DMS 273 (cell line): Measurements from ENCODE around the gene NDUFA11.

ENCODE experiments used
- DNase-seq: peaks from one replicate; lab custom pipeline; 2025; ENCODE audit not compliant: unreplicated experiment; lab: John Stamatoyannopoulos, UW

The NDUFA11 gene

GRCh38 chr19:5910638-5910907, 7.0 kb upstream of the NDUFA11 start:
- no peak for DNase-seq

DNA sequence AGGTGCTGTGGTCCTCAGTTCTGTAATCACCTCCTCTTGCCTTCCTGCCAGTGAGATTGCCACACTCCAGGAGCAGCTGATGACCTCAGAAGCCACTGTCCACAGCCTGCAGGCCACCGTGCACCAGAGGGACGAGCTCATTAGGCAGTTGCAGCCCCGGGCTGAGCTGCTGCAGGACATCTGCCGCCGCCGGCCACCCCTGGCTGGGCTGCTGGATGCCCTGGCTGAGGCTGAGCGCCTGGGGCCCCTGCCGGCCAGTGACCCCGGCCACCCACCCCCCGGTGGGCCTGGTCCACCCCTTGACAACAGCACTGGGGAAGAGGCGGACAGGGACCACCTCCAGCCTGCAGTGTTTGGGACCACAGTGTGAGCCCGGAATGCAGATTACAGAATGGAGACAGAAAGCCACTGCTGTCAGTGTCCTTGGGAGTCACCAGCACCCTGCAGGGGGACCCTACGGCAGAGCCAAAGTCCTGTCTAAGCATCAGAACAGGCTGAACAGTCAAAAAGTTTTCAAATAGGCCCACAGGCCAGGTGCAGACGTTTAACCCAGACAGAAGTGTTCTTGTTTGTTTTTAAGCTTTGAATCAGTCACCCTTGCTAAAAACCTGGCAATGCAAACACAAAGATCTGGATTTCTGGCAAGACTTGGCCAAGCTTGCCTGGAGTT, 5.3 kb upstream of the NDUFA11 start:
- no peak for DNase-seq

GRCh38 chr19:5907241-5907640, 3.7 kb upstream of the NDUFA11 start:
- DNase-seq, result no peak

GRCh38 chr19:5905114-5905778, 1.7 kb upstream of the NDUFA11 start:
- DNase-seq, result no peak

GRCh38 chr19:5904352-5905113, 943 bp upstream of the NDUFA11 start, which contains the start of gene VMAC:
Gene VMAC (plus strand): TSS chr19:5904872. CDS start chr19:5904891, 19 bp downstream.
- DNase-seq, result peak; percentile 100

DNA sequence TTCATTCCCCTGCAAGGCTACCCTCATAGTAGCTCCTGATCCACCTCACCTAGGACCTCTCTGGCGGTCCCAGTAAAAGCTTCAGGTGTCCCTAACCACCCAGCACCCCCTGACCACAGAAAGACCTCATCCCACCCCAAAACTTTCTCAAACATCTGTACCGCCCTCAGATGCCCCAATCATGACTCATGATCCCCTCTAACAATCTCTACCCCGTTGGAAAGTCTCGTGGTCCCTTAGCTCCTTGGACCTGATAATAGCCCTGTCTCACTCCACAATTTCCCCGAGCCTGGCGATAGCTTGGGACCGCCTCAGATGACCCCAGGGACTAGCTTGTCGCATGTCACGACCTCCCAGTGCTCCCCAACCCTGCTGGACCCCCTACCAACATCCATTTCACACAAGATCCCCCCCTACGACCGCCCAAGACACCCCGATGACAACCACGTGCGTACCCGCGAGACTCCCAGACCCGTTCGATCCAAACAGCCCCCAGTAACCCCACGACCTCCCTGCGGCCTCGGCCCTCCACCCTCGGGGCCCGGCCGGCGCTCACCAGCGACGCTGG, 450 bp downstream of the NDUFA11 start:
- DNase-seq, result peak; percentile 59

GRCh38 chr19:5900976-5901375, 2.6 kb downstream of the NDUFA11 start:
- no peak for DNase-seq

DNA sequence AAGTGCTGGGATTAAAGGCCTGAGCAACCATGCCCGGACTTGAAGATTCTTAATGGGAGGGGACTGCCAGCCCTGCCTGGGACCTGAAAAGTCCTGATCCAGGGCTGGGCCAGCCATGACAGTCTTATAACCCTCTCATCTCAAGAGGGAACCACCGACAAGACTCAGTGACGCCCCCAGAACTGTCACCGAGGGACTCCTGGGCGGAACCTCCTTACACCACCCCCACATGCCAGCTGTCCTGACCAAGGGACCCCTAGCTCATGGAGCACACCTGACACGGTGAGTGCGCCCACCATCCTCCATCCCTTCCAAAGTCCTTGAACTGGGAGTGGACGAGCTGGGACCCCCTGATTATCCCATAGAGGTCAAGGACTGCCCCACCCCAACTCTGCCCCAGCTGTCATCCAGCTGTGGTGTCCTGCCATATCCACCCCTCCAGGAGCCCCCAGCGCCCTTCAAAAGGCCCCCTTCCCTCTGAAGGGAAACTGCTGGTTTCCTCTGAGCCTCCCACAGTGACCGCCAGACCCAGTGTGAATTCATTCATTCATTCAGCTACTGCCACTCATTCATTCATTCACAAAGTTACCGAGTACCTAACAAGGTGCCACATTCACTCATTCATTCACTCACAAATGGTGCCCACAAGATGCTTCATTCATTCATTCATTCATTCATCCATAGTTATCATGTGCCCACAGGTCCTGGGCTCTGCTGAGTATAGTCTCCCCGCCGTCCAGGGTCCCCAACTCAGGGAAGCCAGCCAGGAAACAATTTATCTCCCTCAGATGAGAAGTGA, 3.7 kb downstream of the NDUFA11 start:
- no peak for DNase-seq

DNA sequence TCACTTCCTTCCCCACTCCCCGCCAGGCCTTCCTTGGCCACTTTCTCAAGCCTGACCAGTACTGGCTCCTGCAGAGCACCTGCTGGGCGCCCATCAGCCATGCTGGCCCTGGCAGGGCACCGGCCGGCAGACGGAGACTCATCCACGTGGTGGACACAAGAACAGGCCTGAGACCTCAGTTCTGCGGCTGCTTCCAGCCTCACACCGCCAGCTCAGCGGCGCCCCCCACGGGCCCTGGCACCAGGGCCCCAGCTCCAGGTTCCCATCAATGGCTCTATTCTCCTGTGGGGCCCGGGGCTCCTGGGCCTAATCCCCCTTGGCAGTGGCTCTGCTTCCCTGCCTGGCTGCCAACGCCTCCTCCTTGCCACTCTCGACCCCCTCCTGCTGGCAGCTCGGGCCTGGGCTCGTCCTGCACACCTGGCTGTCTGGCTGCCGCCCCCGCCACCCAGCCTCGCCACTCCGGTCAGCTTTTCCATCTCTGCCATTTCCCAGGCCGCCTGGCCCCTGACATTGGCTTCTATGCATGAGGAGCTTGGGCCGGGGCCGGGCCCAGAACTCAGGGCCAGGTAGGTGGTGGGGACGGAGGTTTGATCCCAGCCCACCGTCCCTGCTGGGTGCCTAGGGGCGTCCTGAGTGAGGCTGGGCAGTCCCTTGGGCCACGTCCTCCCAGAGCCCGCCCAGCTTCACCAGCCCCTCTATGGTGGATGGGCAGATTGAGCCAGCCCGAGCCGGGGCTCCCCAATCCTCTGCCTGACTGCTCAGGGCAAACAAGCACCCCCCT, 6.2 kb downstream of the NDUFA11 start:
- DNase-seq, result peak; percentile 46

DNA sequence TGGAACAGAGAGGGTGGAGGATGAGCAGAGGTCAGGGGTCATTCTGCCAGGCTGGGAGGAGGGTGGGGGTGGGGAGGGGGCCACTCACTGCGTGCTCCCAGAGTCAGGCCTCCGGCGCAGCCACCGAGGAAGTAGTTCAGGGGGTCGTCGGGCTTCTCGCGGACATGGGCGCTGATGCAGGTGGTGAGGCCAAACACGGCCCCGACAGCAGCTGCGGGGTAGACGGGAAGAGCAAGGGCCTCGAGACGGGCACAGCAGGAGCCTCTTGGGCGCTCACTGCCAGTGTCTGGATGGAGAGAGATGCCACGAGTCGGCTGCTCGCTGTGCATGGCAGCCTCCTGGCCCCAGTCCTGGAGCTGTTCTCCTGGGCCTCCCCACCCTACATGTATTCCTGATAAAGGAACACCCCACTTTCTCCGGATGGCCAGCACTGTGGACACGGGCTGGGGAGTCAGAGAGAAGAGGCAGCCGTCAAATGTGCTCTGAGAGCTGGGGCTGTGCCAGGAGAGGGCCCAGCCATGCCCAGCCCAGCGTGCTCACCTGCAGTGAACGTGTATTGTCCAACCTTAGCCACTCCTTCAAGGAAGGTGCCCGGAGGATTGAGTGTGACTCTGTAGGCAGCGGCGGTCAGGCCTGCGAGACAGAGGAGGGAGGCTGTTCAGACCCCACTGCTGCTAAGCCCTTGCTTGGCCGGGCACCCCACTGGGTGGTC, 7.1 kb downstream of the NDUFA11 start:
- DNase-seq, result no peak

DNA sequence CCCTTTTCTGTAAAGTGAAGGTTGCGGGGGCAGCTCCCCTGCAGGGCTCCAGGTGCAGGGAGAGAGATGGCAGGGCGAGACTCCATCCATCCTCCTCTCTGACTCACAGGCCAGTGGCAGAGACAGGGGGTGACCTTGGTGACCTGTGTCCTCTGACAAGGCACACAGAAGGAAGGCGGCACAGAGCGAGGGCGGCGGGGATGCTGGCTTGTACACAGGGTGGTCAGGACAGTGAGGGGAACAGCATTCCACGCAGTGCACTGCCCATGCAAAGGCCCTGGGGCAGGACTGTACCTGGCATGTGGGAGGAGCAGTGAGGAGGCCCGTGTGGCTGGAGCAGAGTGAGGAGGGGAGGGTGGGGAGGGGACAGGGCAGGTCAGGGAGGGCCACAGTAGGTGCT, 7.7 kb downstream of the NDUFA11 start:
- DNase-seq, result no peak

GRCh38 chr19:5895409-5895808, 8.2 kb downstream of the NDUFA11 start:
- no peak for DNase-seq

DNA sequence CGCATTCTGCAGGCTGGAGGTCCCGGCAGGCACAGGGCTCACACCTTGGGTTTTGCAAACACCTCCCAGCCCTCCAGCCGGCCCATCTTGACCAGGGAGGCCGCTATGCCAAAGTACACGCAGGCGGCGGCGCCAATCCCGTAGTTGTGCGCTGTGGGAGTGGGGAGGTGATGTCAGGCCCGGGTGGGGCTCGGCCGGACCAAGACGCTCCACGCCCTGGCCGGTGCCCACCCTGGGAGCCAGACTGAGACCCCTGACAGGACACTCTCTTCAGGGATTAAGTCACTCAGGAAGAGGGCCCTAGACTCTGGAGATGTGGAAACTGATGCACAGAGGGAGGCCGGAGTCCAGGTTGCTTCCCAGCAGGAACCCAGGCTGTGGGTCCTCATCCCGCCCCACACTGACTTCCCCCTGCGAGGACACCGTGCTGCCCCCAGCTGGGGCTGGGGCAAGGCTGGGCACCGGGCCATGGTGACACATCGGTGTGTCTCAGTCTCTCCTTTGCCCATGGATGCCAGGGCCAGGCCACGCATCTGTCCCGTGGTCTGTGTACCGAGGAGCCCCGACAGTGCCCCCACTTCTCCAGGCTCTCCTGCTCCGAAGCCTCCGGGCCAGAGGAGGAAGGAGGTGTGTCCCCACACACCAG, 8.8 kb downstream of the NDUFA11 start:
- DNase-seq, result peak; percentile 42

GRCh38 chr19:5893907-5894703, 9.5 kb downstream of the NDUFA11 start:
- DNase-seq, result peak; percentile 80

DNA sequence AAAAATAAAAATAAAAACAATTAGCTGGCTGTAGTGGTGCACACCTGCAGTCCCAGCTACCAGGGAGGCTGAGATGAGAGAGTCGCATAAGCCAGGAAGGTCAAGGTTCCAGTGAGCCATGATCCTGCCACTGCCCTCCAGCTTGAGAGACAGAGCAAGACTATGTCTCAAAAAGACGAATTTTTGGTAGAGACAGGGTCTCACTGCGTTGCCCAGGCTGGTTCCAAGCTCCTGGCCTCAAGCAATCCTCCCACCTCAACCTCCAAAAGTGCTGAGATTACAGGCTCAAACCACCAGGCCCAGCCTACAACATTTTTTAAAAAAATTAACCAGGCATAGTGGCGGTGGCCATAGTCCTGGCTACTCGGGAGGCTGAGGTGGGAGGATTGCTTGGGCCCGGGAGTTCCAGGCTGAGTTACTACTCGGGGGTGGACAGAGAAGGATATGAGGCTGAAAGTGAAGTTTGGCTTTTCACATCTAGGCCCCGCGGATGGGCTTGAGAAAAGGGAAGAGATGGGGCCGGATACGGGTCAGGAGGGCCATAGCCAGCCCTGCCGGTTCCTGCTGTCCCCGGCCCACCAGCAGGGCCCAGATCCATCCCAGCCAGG, 10.2 kb downstream of the NDUFA11 start:
- DNase-seq, result no peak

DNA sequence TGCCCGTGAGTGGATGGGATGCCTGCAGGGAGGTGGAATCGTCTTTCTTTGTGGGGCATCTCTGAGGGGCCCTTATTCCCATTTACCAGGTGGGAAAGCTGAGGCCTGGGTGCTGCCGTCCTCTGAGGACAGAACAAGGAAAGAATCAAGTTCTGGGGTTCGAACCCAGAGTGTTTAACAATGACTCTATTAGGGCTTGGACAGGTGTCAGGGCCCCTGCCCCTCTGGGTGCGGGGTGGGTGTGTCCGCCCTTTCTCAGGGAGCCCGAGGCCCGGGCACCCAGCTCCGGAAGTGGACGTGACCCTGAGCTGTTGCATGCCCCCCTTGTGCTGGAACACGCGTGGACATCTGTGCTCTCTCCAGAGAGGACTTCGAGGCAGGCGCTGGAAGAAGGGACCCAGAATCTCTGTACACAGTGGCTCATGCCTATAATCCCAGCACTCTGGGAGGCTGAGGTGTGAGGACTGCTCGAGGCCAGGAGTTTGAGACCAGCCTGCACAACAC, 10.8 kb downstream of the NDUFA11 start:
- no peak for DNase-seq

DNA sequence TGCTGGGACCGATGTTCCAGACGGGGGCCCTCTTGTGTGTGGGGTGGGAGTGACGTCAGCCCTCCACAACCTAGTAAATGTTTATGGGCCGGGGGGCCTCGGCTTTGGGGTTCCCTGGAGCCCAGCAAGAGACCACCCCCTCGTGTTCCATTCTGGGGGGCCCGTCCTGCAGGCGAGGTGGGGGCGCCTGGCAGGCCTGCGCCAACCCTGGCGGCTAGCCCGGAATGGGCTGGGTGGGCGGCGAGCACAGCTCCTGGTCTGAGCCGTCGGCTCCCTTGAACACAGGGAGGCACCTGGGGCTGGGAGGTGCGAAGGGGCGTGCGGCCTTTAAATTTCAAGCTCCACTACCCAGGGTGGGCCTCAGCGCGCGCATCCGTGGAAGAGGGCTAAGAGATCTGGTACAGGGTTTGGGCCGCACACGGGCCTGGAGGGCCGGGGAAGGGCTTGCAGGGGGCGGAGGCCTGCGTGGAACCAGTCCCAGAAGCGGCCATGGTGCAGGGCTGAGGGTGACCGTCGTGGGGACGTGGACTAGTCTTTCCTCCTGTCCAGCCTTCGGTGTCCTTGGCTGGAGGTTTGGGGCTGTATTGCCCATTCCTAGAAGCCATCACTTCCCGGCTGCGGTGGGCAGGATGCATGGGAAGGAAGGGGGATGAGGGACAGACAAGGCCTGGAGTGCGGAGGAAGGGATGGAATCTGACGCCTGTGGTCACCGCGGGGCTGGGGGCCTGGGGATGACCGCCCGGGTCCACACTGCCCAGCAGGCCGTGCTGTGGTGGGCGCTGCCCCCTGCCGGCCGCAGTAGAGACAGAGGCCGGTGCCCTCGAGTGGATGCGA, 11.4 kb downstream of the NDUFA11 start:
- DNase-seq, result peak; percentile 63
